Neural cell (in vitro differentiated cells): Measurements from ENCODE around the gene TSPAN18.

Experiments used
- EP300 ChIP-seq: fragments of 450-650 bp; conservative IDR thresholded peaks from 2 replicates; pipeline ENCODE4 v1.6.1; 2014; ENCODE audit warnings: antibody characterized with exemption, mild to moderate bottlenecking, moderate library complexity; ENCODE audit not compliant: poor library complexity, severe bottlenecking
- EZH2 ChIP-seq: fragments of 200-600, 300-800 bp; shearing (Covaris generic), sonication (generic); IDR thresholded peaks from 2 replicates; pipeline ENCODE4 v1.6.1; 2014; ENCODE audit warnings: antibody characterized with exemption, low read length, borderline replicate concordance, mild to moderate bottlenecking; ENCODE audit not compliant: insufficient read depth, poor library complexity, severe bottlenecking
- MXI1 ChIP-seq: fragments of 450-650 bp; conservative IDR thresholded peaks from 2 replicates; pipeline ENCODE4 v1.6.1; 2014; ENCODE audit warnings: antibody characterized with exemption, mild to moderate bottlenecking; ENCODE audit not compliant: poor library complexity, severe bottlenecking
- POLR2AphosphoS5 ChIP-seq: IDR thresholded peaks from 2 replicates; pipeline ENCODE4 v1.6.1; 2012
- RAD21 ChIP-seq: fragments of 450-650 bp; conservative IDR thresholded peaks from 2 replicates; pipeline ENCODE4 v1.6.1; 2014; ENCODE audit warnings: antibody characterized with exemption, mild to moderate bottlenecking, moderate library complexity
- TAF1 ChIP-seq: IDR thresholded peaks from 2 replicates; pipeline ENCODE4 v1.6.1; 2012; ENCODE audit warnings: low read depth
- TF ChIP-seq, protein P1 (sequence below): fragments of 450-650 bp; IDR thresholded peaks from 2 replicates; pipeline ENCODE4 v1.5.1; 2014; ENCODE audit warnings: antibody characterized with exemption, mild to moderate bottlenecking, moderate library complexity; ENCODE audit not compliant: poor library complexity, severe bottlenecking

DNA sequence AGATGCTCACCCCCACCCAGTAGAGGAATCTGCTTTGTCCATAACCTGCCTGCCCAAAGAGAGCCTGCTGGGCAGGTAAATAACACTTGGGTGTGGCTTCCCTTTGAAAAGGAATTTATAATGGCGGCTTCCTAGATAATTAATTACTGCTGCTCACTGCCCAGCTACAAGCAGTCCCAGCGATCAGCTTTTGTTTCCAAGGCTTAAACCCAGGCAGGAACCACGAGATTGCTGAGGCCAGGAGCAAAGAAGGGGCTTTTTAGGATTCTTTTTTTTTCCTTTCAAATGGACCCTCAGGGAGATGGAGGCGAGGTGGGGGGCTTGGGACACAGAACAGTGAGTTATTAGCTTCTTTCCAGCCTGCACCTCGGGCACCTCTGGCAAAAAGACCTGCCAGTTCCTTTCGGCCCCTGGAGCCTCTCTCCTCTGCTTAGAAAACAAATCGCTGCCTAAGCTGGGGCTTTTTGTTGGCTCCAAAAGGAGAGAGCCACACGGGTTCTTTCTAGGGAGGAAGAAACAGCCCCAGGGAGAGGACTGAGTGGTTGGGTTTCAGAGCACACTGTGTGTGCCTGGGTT lies 107.2 kb downstream of the TSPAN18 start:
- TF ChIP-seq POLR2AphosphoS5 (no peak), EZH2 (no peak), EP300 (no peak), RAD21 (no peak), MXI1 (no peak), TAF1 (no peak)
- TF ChIP-seq, protein P1, sequence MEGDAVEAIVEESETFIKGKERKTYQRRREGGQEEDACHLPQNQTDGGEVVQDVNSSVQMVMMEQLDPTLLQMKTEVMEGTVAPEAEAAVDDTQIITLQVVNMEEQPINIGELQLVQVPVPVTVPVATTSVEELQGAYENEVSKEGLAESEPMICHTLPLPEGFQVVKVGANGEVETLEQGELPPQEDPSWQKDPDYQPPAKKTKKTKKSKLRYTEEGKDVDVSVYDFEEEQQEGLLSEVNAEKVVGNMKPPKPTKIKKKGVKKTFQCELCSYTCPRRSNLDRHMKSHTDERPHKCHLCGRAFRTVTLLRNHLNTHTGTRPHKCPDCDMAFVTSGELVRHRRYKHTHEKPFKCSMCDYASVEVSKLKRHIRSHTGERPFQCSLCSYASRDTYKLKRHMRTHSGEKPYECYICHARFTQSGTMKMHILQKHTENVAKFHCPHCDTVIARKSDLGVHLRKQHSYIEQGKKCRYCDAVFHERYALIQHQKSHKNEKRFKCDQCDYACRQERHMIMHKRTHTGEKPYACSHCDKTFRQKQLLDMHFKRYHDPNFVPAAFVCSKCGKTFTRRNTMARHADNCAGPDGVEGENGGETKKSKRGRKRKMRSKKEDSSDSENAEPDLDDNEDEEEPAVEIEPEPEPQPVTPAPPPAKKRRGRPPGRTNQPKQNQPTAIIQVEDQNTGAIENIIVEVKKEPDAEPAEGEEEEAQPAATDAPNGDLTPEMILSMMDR, result no peak
